ENCODE data around the gene WNT7A.

DNA sequence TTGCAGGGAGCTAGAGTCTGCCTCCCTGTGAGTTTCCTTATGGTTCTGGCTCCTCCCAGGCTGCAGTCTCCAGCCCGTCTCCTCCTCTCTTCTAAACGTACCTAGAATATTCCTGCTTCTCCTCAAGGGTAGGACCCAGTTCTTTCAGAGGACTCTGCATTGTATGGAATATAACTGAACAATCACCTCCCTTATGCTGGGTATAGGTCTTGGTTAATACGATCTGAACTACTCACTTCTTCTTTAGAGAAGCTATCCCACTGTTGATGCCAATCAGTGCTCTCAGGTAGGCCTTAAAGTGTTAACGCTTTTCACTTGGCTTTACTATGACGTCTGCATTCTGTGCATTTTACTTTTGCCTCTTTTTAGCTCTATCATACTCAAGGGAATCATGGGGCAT, 98.5 kb downstream of the WNT7A start:
- TF ChIP-seq, protein P1, sequence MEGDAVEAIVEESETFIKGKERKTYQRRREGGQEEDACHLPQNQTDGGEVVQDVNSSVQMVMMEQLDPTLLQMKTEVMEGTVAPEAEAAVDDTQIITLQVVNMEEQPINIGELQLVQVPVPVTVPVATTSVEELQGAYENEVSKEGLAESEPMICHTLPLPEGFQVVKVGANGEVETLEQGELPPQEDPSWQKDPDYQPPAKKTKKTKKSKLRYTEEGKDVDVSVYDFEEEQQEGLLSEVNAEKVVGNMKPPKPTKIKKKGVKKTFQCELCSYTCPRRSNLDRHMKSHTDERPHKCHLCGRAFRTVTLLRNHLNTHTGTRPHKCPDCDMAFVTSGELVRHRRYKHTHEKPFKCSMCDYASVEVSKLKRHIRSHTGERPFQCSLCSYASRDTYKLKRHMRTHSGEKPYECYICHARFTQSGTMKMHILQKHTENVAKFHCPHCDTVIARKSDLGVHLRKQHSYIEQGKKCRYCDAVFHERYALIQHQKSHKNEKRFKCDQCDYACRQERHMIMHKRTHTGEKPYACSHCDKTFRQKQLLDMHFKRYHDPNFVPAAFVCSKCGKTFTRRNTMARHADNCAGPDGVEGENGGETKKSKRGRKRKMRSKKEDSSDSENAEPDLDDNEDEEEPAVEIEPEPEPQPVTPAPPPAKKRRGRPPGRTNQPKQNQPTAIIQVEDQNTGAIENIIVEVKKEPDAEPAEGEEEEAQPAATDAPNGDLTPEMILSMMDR (IDR thresholded peaks at IDR 0.05) = no peak
- TF ChIP-seq POLR2A (IDR thresholded peaks at IDR 0.05) (no peak), POLR2AphosphoS5 (IDR thresholded peaks at IDR 0.05) (no peak), EP300 (IDR thresholded peaks at IDR 0.05) (no peak)

Data from stomach (tissue), 4 donors.